BLaER1 (cell line): ENCODE results near the gene ACSS1.

ENCODE experiments used
- H3K27ac ChIP-seq: shearing (Covaris generic); formaldehyde crosslinking; 2 replicates; pipeline ENCODE4 v1.8.1; 2022
- H3K27me3 ChIP-seq: shearing (Covaris generic); formaldehyde crosslinking; 2 replicates; pipeline ENCODE4 v1.8.1; 2022
- H3K36me3 ChIP-seq: shearing (Covaris generic); formaldehyde crosslinking; 2 replicates; pipeline ENCODE4 v1.8.1; 2022
- H3K4me1 ChIP-seq: shearing (Covaris generic); formaldehyde crosslinking; 2 replicates; pipeline ENCODE4 v1.8.1; 2022
- H3K4me2 ChIP-seq: shearing (Covaris generic); formaldehyde crosslinking; 2 replicates; pipeline ENCODE4 v1.8.1; 2022
- H3K4me3 ChIP-seq: shearing (Covaris generic); formaldehyde crosslinking; 2 replicates; pipeline ENCODE4 v1.8.1; 2022
- H3K9ac ChIP-seq: shearing (Covaris generic); formaldehyde crosslinking; 2 replicates; pipeline ENCODE4 v1.8.1; 2022
- H3K9me3 ChIP-seq: shearing (Covaris generic); formaldehyde crosslinking; 2 replicates; pipeline ENCODE4 v1.8.1; 2022
- H4K20me1 ChIP-seq: shearing (Covaris generic); formaldehyde crosslinking; 2 replicates; pipeline ENCODE4 v1.8.1; 2022
- Cebpa-rat ChIP-seq: shearing (Covaris generic); IDR thresholded peaks from 2 replicates; pipeline ENCODE4 v1.8.1; 2022

Gene ACSS1

DNA sequence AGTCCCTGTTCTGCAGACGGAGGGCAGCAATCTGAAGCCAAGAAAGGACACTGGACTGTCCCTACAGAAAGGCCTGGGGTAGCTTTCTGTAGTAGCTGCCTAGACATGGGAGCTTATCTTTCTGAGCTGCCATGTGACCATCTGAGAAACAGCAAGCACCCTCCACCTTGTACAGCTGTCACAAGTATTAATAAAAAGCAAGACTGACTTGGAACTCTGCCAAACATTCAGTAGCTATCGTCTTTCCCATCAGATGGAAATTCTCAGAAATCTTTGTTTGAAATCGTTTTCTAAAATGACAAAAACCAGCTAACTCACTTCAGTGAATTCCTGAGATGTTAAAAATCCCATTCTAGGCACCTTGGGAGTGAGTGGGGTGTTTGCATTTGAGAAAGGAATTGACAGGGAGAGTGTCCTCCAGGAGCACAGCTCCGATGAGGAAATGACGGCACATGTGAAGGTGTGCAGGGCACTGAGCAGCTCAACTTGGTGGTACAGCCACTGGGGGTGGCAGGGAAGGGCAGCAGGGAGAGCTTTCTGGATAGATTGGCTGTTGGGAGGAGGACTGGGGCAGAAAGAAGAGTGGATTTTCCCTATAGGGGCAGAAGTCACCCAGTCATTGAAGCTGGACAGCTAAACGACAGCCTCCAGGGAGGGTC is 24.5 kb downstream of the ACSS1 start:
- Histone ChIP-seq H4K20me1 (no peaks in the 10 kb centered on the region), H3K27me3 (no peaks in the 10 kb centered on the region), H3K4me1 (peaks cover 61% of the 10 kb centered on the region), H3K9me3 (no peaks in the 10 kb centered on the region), H3K27ac (peak overlapping the region; percentile 57), H3K36me3 (peaks cover 44% of the 10 kb centered on the region), H3K4me2 (peak overlapping the region; percentile 88), H3K4me3 (no peak overlapping the region), H3K9ac (no peak overlapping the region)
- no peak for TF ChIP-seq Cebpa-rat

DNA sequence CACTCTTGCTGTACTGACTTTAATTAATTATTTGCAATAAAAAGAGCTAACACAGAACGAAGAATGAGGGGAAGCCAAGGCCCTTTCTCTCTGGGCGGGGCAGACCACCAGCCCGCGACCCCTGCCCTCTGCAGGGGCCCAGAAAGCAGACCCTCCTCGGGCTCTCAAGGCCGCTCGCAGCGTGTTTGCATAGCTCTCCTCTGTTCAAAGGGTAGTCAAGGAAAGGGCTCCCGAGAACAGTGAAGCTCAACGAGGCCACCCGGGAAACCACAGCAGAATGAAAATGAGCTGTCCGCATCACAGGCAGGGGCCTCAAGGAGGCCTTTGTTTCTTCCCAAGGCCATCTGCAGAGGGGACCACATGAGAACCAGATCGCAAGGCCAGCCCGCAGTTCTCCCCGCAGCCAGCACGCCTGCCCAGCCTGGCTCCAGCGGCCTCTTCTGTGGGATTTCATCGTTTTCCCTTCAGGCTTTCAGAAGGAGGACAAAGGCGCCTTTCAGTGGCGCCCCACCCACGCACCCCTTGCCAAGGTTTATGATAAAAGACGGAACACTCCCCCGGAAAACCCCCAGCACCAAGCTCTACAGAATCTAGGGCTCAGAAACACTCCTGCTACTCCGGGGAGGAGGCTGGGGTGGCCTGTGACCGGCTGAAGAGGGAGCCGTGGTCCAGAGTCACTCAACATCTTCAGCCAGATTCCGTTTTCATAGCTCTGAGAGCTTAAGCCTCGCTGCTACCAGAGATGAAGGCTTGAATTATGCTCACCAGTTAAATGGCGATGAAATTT is 25.3 kb downstream of the ACSS1 start:
- peak overlapping the region; percentile 88; the same call in 1 of the 2 replicates for H3K4me2 ChIP-seq
- peaks cover 53% of the 10 kb centered on the region for H3K4me1 ChIP-seq
- peaks cover 47% of the 10 kb centered on the region for H3K36me3 ChIP-seq
- TF ChIP-seq Cebpa-rat = no peak
- no peaks in the 10 kb centered on the region for H4K20me1 ChIP-seq
- H3K9ac ChIP-seq = no peak overlapping the region
- H3K9me3 ChIP-seq = no peaks in the 10 kb centered on the region
- no peak overlapping the region for H3K4me3 ChIP-seq
- H3K27ac ChIP-seq = peak overlapping the region; percentile 25; the same call in 1 of the 2 replicates
- no peaks in the 10 kb centered on the region for H3K27me3 ChIP-seq

DNA sequence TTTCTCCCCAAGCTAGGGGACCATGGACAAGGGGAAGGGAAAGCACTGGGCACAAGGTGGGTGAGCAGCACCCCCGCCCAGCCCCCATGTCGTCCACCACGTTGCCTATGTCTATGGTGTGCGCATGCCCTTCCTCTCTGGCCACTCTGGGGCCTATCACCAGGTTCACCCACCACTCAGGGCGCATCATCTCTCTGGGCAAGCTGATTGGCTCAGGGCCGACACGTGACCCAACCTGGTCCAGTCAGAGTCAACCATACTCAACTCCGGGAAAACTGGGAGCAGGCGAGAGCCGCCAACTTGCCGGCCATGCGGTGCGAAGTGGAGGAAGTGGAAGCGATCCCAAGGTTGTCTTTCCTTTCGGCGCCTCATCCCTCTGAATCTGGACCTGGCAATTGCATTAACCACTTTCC is 25.9 kb downstream of the ACSS1 start:
- no peak overlapping the region for H3K9ac ChIP-seq
- 0 out of 2 replicates have a peak overlapping the region, but pooled peaks have one; percentile 25 for H3K27ac ChIP-seq
- no peak overlapping the region for H3K4me3 ChIP-seq

DNA sequence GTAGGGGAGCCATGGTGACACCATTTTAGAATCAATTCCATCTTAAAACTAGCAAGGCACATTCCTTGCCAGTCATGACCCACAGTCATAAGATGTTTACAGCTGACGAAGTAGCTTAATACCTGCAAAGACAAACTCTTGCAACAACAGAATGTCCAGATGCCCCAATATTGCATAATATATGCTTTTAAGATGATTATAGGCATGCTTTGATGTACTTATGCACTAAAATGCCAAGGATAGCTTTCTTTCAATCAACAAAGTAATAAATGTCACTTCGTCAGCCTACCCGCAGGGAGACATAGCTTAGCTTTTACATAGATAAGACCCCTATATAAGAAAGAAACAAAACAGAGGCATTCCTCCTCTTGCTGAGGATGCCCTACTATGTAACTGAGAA is 26.7 kb downstream of the ACSS1 start:
- H3K4me1 ChIP-seq = peaks cover 49% of the 10 kb centered on the region
- H3K4me3 ChIP-seq = no peak overlapping the region
- no peaks in the 10 kb centered on the region for H3K27me3 ChIP-seq
- H3K36me3 ChIP-seq = peaks cover 53% of the 10 kb centered on the region
- no peak overlapping the region for H3K4me2 ChIP-seq
- TF ChIP-seq Cebpa-rat = no peak
- H3K9me3 ChIP-seq = no peaks in the 10 kb centered on the region
- no peaks in the 10 kb centered on the region for H4K20me1 ChIP-seq
- H3K9ac ChIP-seq = no peak overlapping the region
- no peak overlapping the region for H3K27ac ChIP-seq

More for the DNA sequence above, 25.9 kb downstream of the ACSS1 start:
- peaks cover 48% of the 10 kb centered on the region for H3K36me3 ChIP-seq
- no peak for TF ChIP-seq Cebpa-rat
- no peaks in the 10 kb centered on the region for H3K9me3 ChIP-seq
- no peaks in the 10 kb centered on the region for H3K27me3 ChIP-seq
- no peak overlapping the region for H3K4me2 ChIP-seq
- no peaks in the 10 kb centered on the region for H4K20me1 ChIP-seq
- peaks cover 48% of the 10 kb centered on the region for H3K4me1 ChIP-seq

DNA sequence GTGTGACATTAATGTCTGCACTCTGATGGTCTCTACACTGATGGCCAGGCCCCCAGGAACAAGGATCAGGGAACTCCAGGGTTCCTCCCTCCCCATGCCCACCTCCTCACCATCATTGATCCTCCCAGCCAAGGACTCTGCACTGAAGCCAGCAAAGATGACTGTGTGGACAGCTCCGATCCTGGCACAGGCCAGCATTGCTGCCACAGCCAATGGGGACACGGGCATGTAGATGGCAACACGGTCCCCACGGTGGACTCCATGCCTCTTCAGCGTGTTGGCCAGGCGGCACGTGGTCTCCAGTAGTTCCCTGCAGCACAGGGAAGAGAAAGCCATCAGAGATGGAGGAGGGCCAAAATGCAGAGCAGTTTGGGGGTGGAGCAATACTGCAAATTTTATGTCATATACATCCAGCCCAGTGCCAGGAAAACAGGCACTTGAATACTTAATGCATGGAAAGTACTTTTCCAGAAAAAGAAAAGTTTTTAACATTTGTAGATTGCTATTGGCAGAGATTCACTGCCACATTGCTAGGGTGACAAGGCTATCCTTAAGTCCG is 27.2 kb downstream of the ACSS1 start:
- Histone ChIP-seq H3K9me3 (no peaks in the 10 kb centered on the region), H4K20me1 (no peaks in the 10 kb centered on the region), H3K36me3 (peaks cover 59% of the 10 kb centered on the region), H3K4me3 (no peak overlapping the region), H3K27me3 (no peaks in the 10 kb centered on the region), H3K9ac (no peak overlapping the region), H3K4me2 (no peak overlapping the region), H3K4me1 (peaks cover 48% of the 10 kb centered on the region), H3K27ac (no peak overlapping the region)
- no peak for TF ChIP-seq Cebpa-rat

DNA sequence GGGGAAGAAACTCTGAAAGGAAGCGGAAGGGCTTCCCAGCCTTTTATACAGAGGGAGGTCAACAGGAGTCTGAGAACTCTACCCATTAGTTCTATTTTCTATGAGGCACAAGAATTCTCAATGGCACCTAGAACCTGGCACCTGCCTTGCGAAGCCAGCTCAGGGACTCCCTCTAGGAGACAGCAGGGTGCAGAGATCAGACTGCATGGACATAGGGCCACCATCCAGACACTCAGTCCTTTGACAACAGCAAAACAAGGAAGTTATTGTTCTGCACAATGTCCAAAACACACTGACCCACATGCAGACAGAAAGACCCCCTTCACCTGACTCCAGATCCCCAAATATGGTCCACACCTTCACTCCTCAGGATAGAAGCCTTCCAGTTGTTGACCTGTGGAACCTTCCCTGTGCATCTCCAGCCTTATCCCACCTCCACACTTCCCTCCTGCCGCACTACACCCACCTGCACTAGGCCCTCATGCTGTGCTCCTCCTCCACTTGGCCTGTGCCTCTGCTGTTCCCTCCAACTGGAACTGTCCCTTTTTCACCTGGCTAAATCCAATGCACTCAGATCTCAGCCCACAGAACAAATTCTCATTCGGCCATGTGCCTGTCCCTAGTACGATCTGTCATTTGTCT is 27.8 kb downstream of the ACSS1 start:
- Histone ChIP-seq H3K4me2 (no peak overlapping the region), H3K36me3 (peaks cover 65% of the 10 kb centered on the region), H3K27ac (no peak overlapping the region), H3K9ac (no peak overlapping the region), H3K4me1 (peaks cover 42% of the 10 kb centered on the region), H3K9me3 (no peaks in the 10 kb centered on the region), H3K4me3 (no peak overlapping the region), H4K20me1 (peaks cover 2% of the 10 kb centered on the region; the same call in 1 of the 2 replicates), H3K27me3 (no peaks in the 10 kb centered on the region)
- TF ChIP-seq Cebpa-rat = no peak

DNA sequence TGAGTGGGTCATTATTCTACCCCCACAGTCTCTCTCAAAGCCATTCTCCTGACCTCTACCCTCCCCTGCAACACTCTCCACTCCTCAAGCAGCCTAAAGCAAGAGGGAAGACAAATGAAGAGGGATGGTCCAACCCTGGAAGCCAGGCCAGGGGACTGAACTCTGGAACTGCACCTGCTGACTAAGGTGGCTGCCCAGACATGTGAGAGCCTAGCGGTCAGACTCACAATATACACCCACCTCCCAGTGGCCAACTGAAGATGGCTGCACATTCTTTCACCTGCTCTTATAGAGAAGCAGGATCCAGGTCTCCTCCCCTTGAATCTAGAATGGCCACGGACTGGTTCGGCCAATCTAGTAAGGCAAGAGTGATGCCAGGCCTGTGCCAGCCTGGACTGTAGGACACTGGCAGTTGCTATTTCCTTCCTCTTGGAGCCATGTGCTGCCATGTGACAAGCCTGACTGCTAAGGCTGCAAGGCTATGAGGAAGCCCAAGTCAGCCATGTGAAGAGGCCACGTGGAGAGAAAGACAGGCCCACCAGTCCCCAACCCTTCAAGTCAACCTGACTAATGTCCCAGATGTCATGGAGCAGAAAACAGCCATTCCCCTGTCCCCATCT is 31.8 kb downstream of the ACSS1 start:
- H3K27me3 ChIP-seq = no peaks in the 10 kb centered on the region
- no peak for TF ChIP-seq Cebpa-rat
- H3K27ac ChIP-seq = peak overlapping the region; percentile 24; the same call in 1 of the 2 replicates
- H3K36me3 ChIP-seq = peaks cover 84% of the 10 kb centered on the region
- H3K4me2 ChIP-seq = peak overlapping the region; percentile 29; the same call in 1 of the 2 replicates
- peaks cover 42% of the 10 kb centered on the region; the same call in 1 of the 2 replicates for H4K20me1 ChIP-seq
- no peaks in the 10 kb centered on the region for H3K9me3 ChIP-seq
- H3K4me1 ChIP-seq = peaks cover 13% of the 10 kb centered on the region
- H3K4me3 ChIP-seq = no peak overlapping the region
- no peak overlapping the region for H3K9ac ChIP-seq

DNA sequence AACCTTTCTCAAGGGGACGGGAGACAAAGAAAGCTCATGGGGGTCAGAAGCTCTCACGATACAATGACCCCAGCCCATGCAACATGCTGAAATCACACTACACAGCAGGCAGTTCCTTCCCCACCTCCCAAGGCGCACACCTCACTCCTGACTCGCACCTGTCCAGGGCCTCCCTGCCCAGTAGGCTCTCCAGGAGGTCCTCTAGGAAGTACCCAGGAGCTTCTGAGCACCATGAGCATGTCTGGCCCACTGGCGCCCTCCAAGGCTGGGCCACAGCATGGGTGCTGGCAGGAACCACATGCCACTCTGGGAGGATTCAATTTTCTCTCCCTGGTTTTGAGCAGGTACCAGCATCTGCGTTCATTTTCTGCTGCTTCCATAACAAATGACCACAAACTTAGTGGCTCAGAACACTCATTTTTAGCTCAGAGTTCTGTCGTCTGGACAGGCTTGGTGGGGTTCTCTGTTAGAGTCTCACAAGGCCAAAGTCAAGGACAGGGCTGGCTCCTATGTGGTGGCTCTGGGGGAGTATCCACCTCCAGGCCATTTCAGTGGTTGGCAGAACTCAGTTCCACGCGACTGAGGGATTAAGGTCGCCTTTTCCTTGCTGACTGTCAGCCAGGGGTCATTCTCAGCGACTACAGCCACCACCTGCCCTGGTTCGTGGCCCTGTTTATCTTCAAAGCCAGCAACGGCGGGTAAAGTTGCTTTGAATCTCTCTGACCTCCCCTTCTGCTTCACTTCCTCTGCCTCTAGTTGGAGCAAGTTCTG is 32.7 kb downstream of the ACSS1 start:
- Histone ChIP-seq H3K36me3 (peaks cover 84% of the 10 kb centered on the region), H3K4me2 (no peak overlapping the region; the same call in 1 of the 2 replicates), H3K27ac (no peak overlapping the region), H3K4me3 (no peak overlapping the region), H3K4me1 (peaks cover 13% of the 10 kb centered on the region), H3K27me3 (no peaks in the 10 kb centered on the region), H4K20me1 (peaks cover 50% of the 10 kb centered on the region; the same call in 1 of the 2 replicates), H3K9me3 (no peaks in the 10 kb centered on the region), H3K9ac (no peak overlapping the region)
- TF ChIP-seq Cebpa-rat = no peak

DNA sequence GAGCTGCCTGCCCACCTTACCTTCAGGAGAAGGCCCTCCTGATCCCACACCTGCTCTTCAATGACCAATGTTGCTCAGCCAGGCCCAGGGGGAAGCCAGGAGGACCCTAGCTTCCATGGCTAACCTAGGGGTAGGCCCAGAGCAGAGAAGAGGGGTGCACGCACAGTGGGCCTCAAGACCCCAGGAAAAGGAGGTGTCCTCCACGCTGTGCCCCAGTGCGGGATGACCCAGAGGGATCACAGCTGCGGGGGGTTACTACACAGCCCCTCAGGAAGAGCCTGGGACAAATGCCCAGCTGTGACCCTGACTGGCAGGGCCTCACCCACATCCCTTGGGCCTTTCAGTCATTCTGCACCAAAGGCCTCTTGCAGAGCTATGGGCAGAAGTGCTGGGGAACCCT is 33.8 kb downstream of the ACSS1 start:
- H3K4me3 ChIP-seq = no peak overlapping the region
- H3K9me3 ChIP-seq = no peaks in the 10 kb centered on the region
- no peak overlapping the region for H3K4me2 ChIP-seq
- H3K27me3 ChIP-seq = no peaks in the 10 kb centered on the region
- H3K4me1 ChIP-seq = peaks cover 20% of the 10 kb centered on the region
- H3K9ac ChIP-seq = no peak overlapping the region
- H4K20me1 ChIP-seq = peaks cover 59% of the 10 kb centered on the region
- H3K27ac ChIP-seq = no peak overlapping the region
- no peak for TF ChIP-seq Cebpa-rat
- H3K36me3 ChIP-seq = peaks cover 84% of the 10 kb centered on the region
